GM12874 (cell line): ENCODE measurements around the gene PTK7.

Source experiments
- CTCF ChIP-seq: IDR thresholded peaks from 2 replicates; pipeline ENCODE4 v1.5.1; 2011; ENCODE audit warnings: low read depth, mild to moderate bottlenecking, control low read depth, low read length, moderate library complexity; ENCODE audit not compliant: insufficient read depth

Gene PTK7

GRCh38 chr6:43184268-43184985 lies 108.3 kb downstream of the PTK7 start:
- no peak for TF ChIP-seq CTCF

- no peak for TF ChIP-seq CTCF
These were observed 109.4 kb downstream of the PTK7 start for GRCh38 chr6:43185391-43185985.

GRCh38 chr6:43186019-43186418 lies 109.9 kb downstream of the PTK7 start:
- TF ChIP-seq CTCF = no peak

- TF ChIP-seq CTCF = no peak
These were observed 110.6 kb downstream of the PTK7 start for GRCh38 chr6:43186706-43187105.

GRCh38 chr6:43187821-43188220 lies 111.7 kb downstream of the PTK7 start:
- TF ChIP-seq CTCF = no peak

GRCh38 chr6:43188426-43188825 lies 112.3 kb downstream of the PTK7 start:
- TF ChIP-seq CTCF = no peak

- no peak for TF ChIP-seq CTCF
These were observed 113.7 kb downstream of the PTK7 start for GRCh38 chr6:43189776-43190304.
